ENCODE results near the gene INSYN1.

GRCh38 chr15:73749533-73749932, 3.6 kb downstream of the INSYN1 start:
- TF ChIP-seq POLR2A (IDR thresholded peaks at IDR 0.05; ENCODE audit: low read length) (no peak), GATA1 (IDR thresholded peaks at IDR 0.05; ENCODE audit: low read depth, low read length) (no peak)
